ENCODE results near the gene KRT83.

- no peak for TF ChIP-seq CTCF (conservative IDR thresholded peaks at IDR 0.05; ENCODE audit: low read depth, low read length)
- TF ChIP-seq EZH2 (IDR thresholded peaks at IDR 0.05; ENCODE audit: borderline replicate concordance, low read depth, low read length, poor library complexity, severe bottlenecking), result no peak
Measured at GRCh38 chr12:52313461-52313860, 7.7 kb downstream of the KRT83 start.

All from A673 (cell line).